H1 (cell line): Measurements from ENCODE around the gene PTCHD1. TPM values are rescaled to one million over a fixed set of nuclear protein-coding genes. Genes with fewer than 3 reads are reported as not detected.
A peak's percentile ranks its signal among the peaks of the same experiment; 100 is the strongest.

Source experiments
- CTCF ChIA-PET: fragments of 300-600 bp; sonication (Branson Sonifier 250); formaldehyde crosslinking; loops from one replicate; lab custom pipeline; 2021; ENCODE audit not compliant: partially characterized antibody; lab: Charles Lee
- POLR2A ChIA-PET: fragments of 300-600 bp; sonication (Branson Sonifier 250); formaldehyde crosslinking; loops from one replicate; lab custom pipeline; 2021; ENCODE audit warnings: inconsistent platforms; ENCODE audit not compliant: partially characterized antibody; lab: Charles Lee
- DNase-seq, 2 experiments: peaks; one replicate each; pipeline versions ENCODE4 v3.0.0 to v3.0.0-alpha.2; 2010 to 2022; ENCODE audit warnings: low spot score in 2 of 2, low read depth in 1 of 2, mixed read lengths in 1 of 2
- FAIRE-seq: peaks from 2 replicates; lab custom pipeline; 2011; peaks lifted over from hg19 to GRCh38; lab: Jason Lieb, UNC
- H2AFZ ChIP-seq: 2 replicates; pipeline ENCODE4 v1.8.1; 2012; ENCODE audit warnings: low read length, inconsistent platforms
- H2AK5ac ChIP-seq: 2 replicates; pipeline ENCODE4 v1.6.1; 2013; ENCODE audit warnings: low read depth, low read length
- H2BK120ac ChIP-seq: replicated peaks from 2 replicates; pipeline ENCODE3; 2013; ENCODE audit warnings: low read depth, low read length, inconsistent platforms
- H2BK12ac ChIP-seq: 2 replicates; pipeline ENCODE4 v1.6.1; 2013; ENCODE audit warnings: low read depth, low read length
- H2BK15ac ChIP-seq: 2 replicates; pipeline ENCODE4 v1.6.1; 2013; ENCODE audit warnings: low read length
- H2BK20ac ChIP-seq: 2 replicates; pipeline ENCODE4 v1.6.1; 2013; ENCODE audit warnings: low read length
- H2BK5ac ChIP-seq: 2 replicates; pipeline ENCODE4 v1.6.1; 2013; ENCODE audit warnings: low read depth, low read length
- H3K14ac ChIP-seq: 2 replicates; pipeline ENCODE4 v1.6.1; 2013; ENCODE audit warnings: inconsistent platforms; ENCODE audit not compliant: insufficient read length
- H3K18ac ChIP-seq: 2 replicates; pipeline ENCODE4 v1.6.1; 2013; ENCODE audit warnings: low read length; ENCODE audit errors: extremely low read depth
- H3K23ac ChIP-seq: 2 replicates; pipeline ENCODE4 v1.6.1; 2013; ENCODE audit warnings: inconsistent platforms; ENCODE audit not compliant: insufficient read length
- H3K23me2 ChIP-seq: 2 replicates; pipeline ENCODE4 v1.6.1; 2013; ENCODE audit warnings: low read depth, low read length
- H3K27ac ChIP-seq: 2 replicates; pipeline ENCODE4 v1.6.1; 2011; ENCODE audit warnings: low read depth, low read length, inconsistent platforms
- H3K27me3 ChIP-seq, 4 experiments: replicated peaks in 1 of 4; 1 replicate in 1 of 4; 2 replicates in 3 of 4; pipeline versions ENCODE4 v1.6.1 to v1.8.1; 2011 to 2013; ENCODE audit warnings: low read length in 3 of 4, mild to moderate bottlenecking in 3 of 4, inconsistent platforms in 2 of 4, mixed read lengths in 2 of 4, moderate library complexity in 1 of 4; ENCODE audit not compliant: control insufficient read depth in 3 of 4, insufficient read depth in 3 of 4; ENCODE audit errors: extremely low read depth in 1 of 4
- H3K36me3 ChIP-seq, 4 experiments: 2 replicates each; pipeline versions ENCODE4 v1.6.1 to v1.8.1; 2011 to 2013; ENCODE audit warnings: mild to moderate bottlenecking in 4 of 4, low read length in 3 of 4, moderate library complexity in 2 of 4, control low read depth in 1 of 4, inconsistent platforms in 1 of 4; ENCODE audit not compliant: insufficient read depth in 4 of 4, control insufficient read depth in 2 of 4
- H3K4ac ChIP-seq: replicated peaks from 2 replicates; pipeline ENCODE3; 2013; ENCODE audit warnings: low read length, low read depth, mixed read lengths, inconsistent platforms; ENCODE audit not compliant: insufficient read length
- H3K4me1 ChIP-seq, 4 experiments: replicated peaks in 1 of 4; 1 replicate in 1 of 4; 2 replicates in 3 of 4; pipeline versions ENCODE4 v1.6.1 to v1.8.1; 2011 to 2013; ENCODE audit warnings: low read length in 3 of 4, inconsistent platforms in 2 of 4, mixed read lengths in 1 of 4; ENCODE audit not compliant: insufficient read depth in 4 of 4, control insufficient read depth in 3 of 4
- H3K4me2 ChIP-seq, 2 experiments: 2 replicates each; pipeline versions ENCODE4 v1.6.1 to v1.8.1; 2011 to 2013; ENCODE audit warnings: low read depth in 2 of 2, low read length in 2 of 2, control low read depth in 1 of 2, inconsistent platforms in 1 of 2, mild to moderate bottlenecking in 1 of 2; ENCODE audit not compliant: insufficient read depth in 1 of 2
- H3K4me3 ChIP-seq, 4 experiments: fragments of 200-600, 300-600 bp in 1 of 4; sonication (generic), shearing (Covaris generic), sonication (Bioruptor Twin) in 1 of 4; 2 replicates each; pipeline versions ENCODE4 v1.5.1 to v1.8.1; 2011 to 2016; ENCODE audit warnings: low read length in 4 of 4, low read depth in 3 of 4, control low read depth in 2 of 4, inconsistent platforms in 2 of 4, mild to moderate bottlenecking in 2 of 4, mixed read lengths in 1 of 4, moderate library complexity in 1 of 4; ENCODE audit not compliant: insufficient read depth in 2 of 4; ENCODE audit errors: extremely low read depth in 1 of 4
- H3K56ac ChIP-seq: replicated peaks from 2 replicates; pipeline ENCODE3; 2013; ENCODE audit warnings: low read depth, mild to moderate bottlenecking, mixed read lengths, low read length, inconsistent platforms; ENCODE audit not compliant: insufficient read length
- H3K79me1 ChIP-seq: 2 replicates; pipeline ENCODE4 v1.6.1; 2013; ENCODE audit warnings: low read depth, low read length, control low read depth
- H3K79me2 ChIP-seq, 2 experiments: 2 replicates each; pipeline versions ENCODE4 v1.6.1 to v1.8.1; 2012 to 2013; ENCODE audit warnings: low read length in 2 of 2, mild to moderate bottlenecking in 2 of 2, inconsistent platforms in 1 of 2; ENCODE audit not compliant: insufficient read depth in 2 of 2, control insufficient read depth in 1 of 2
- H3K9ac ChIP-seq, 4 experiments: replicated peaks in 1 of 4; 1 replicate in 1 of 4; 2 replicates in 3 of 4; pipeline versions ENCODE4 v1.6.1 to v1.8.1; 2011 to 2013; ENCODE audit warnings: low read depth in 3 of 4, low read length in 3 of 4, control low read depth in 2 of 4, mild to moderate bottlenecking in 2 of 4, moderate library complexity in 2 of 4, inconsistent platforms in 1 of 4; ENCODE audit errors: extremely low read depth in 1 of 4
- H3K9me3 ChIP-seq, 2 experiments: 2 replicates each; pipeline versions ENCODE4 v1.6.1 to v1.8.1; 2012 to 2013; ENCODE audit warnings: mild to moderate bottlenecking in 2 of 2, moderate library complexity in 2 of 2, control low read depth in 1 of 2, inconsistent platforms in 1 of 2, low read depth in 1 of 2, low read length in 1 of 2, mixed read lengths in 1 of 2; ENCODE audit not compliant: insufficient read depth in 2 of 2
- H4K20me1 ChIP-seq, 2 experiments: replicated peaks in 1 of 2; 2 replicates each; pipeline versions ENCODE3 to v1.8.1; 2011 to 2013; ENCODE audit warnings: inconsistent platforms in 2 of 2, low read length in 2 of 2, mild to moderate bottlenecking in 1 of 2; ENCODE audit not compliant: insufficient read depth in 2 of 2, control insufficient read depth in 1 of 2
- H4K5ac ChIP-seq: 2 replicates; pipeline ENCODE4 v1.6.1; 2013; ENCODE audit warnings: low read length, low read depth, mixed read lengths, inconsistent platforms; ENCODE audit not compliant: insufficient read length
- H4K8ac ChIP-seq: 2 replicates; pipeline ENCODE4 v1.8.0; 2013; ENCODE audit warnings: mild to moderate bottlenecking, moderate library complexity, low read length, inconsistent platforms; ENCODE audit not compliant: insufficient read depth; ENCODE audit errors: extremely low read depth
- H4K91ac ChIP-seq: replicated peaks from 2 replicates; pipeline ENCODE3; 2013; ENCODE audit warnings: low read length, mixed read lengths, inconsistent platforms; ENCODE audit not compliant: insufficient read length
- BACH1 ChIP-seq: IDR thresholded peaks from 2 replicates; pipeline ENCODE4 v1.6.1; 2012; ENCODE audit warnings: low read length, improper control_type of control experiment
- BRCA1 ChIP-seq: IDR thresholded peaks from 2 replicates; pipeline ENCODE4 v1.6.1; 2012; ENCODE audit warnings: low read depth, low read length, improper control_type of control experiment
- CEBPB ChIP-seq: IDR thresholded peaks from 2 replicates; pipeline ENCODE4 v1.6.1; 2012; ENCODE audit warnings: low read depth, low read length
- CHD1 ChIP-seq: IDR thresholded peaks from 2 replicates; pipeline ENCODE4 v1.6.1; 2012; ENCODE audit warnings: low read depth, low read length, improper control_type of control experiment
- CREB1 ChIP-seq: IDR thresholded peaks from 2 replicates; pipeline ENCODE4 v1.6.1; 2012; ENCODE audit warnings: inconsistent platforms
- JUND ChIP-seq: IDR thresholded peaks from 2 replicates; pipeline ENCODE4 v1.6.1; 2011; ENCODE audit warnings: mild to moderate bottlenecking, improper control_type of control experiment, low read length
- RBBP5 ChIP-seq: IDR thresholded peaks from 2 replicates; pipeline ENCODE4 v1.7.1; 2012; ENCODE audit warnings: low read depth, mild to moderate bottlenecking, inconsistent platforms, low read length, moderate library complexity, borderline replicate concordance
- RXRA ChIP-seq: IDR thresholded peaks from 2 replicates; pipeline ENCODE4 v1.6.1; 2011; ENCODE audit warnings: low read depth, mild to moderate bottlenecking, low read length, moderate library complexity; ENCODE audit not compliant: insufficient read depth
- WGBS, 2 experiments: shearing (Covaris generic) in 1 of 2; methylation state at CpG; one replicate each; pipeline versions ENCODE4 v1.1.6 to v1.1.7; 2013 to 2015; ENCODE audit warnings: low lambda C conversion rate in 2 of 2, mixed read lengths in 2 of 2, inconsistent platforms in 1 of 2, low coverage in 1 of 2, missing lambda C conversion rate in 1 of 2; ENCODE audit not compliant: insufficient replicate concordance in 2 of 2, insufficient coverage in 1 of 2, insufficient read length in 1 of 2; ENCODE audit errors: extremely low coverage in 1 of 2, missing lambda C conversion rate in 1 of 2; 5-methylcytosine and 5-hydroxymethylcytosine counted together
- polyA plus RNA-seq, 7 experiments: library from polyadenylated mRNA; depleted of rRNA in 3 of 7; stranded (reverse) in 5 of 7; unstranded in 2 of 7; fragments of >200 nt in 5 of 7; fragments of 200-250 nt in 2 of 7; gene quantifications; 1 replicate in 5 of 7; 2 replicates in 1 of 7; 4 replicates in 1 of 7; pipeline versions ENCODE4 v1.2.1 to v1.2.3, GENCODE V29; 2011 to 2013; ENCODE audit warnings: missing spikeins in 2 of 7, mixed read lengths in 2 of 7
- total RNA-seq: library from RNA; stranded (reverse); fragmentation: NEBNext Ultra II Directional; extraction: Animal tissue kit (Norgen Biotek cat#: 25700); gene quantifications from 2 replicates; pipeline ENCODE4 v1.2.1, GENCODE V29; 2021
- TF ChIP-seq, protein P1 (sequence below), 3 experiments: IDR thresholded peaks; 1 replicate in 2 of 3; 2 replicates in 1 of 3; pipeline versions ENCODE4 v1.5.1 to v1.6.1; 2011; ENCODE audit warnings: low read length in 3 of 3, mild to moderate bottlenecking in 3 of 3, inconsistent platforms in 2 of 3, low read depth in 1 of 3, moderate library complexity in 1 of 3; ENCODE audit not compliant: insufficient read depth in 1 of 3; ENCODE audit errors: control extremely low read depth in 1 of 3
- TF ChIP-seq, protein P2 (sequence below): IDR thresholded peaks from 2 replicates; pipeline ENCODE4 v1.6.1; 2012; ENCODE audit warnings: inconsistent platforms

Gene PTCHD1
- total and polyA plus RNA-seq, 2 of the 8 experiments (the other 6 are each of a cell fraction or from before 2014, with no cell fraction given), result 0.53 to 2.4 TPM

- CTCF ChIA-PET, result no interaction called here
- H3K4me2 ChIP-seq, result no peak overlapping the region
These were observed 6.8 kb downstream of the PTCHD1 start for GRCh38 chrX:23341452-23341851.

More at GRCh38 chrX:23341452-23341851, 6.8 kb downstream of the PTCHD1 start:
- H3K4me1 ChIP-seq, result peaks cover 0 to 8% (median 2%) of the 10 kb centered on the region in 4 experiments; a peak in 3 of 7 replicates
- H2AK5ac ChIP-seq, result no peak overlapping the region
- no peak overlapping the region for H2AFZ ChIP-seq
- H3K79me1 ChIP-seq, result no peaks in the 10 kb centered on the region
- H3K79me2 ChIP-seq, result no peaks in the 10 kb centered on the region
- H4K5ac ChIP-seq, result no peak overlapping the region
- no peaks in the 10 kb centered on the region; a peak in 1 of 7 replicates for H3K27me3 ChIP-seq
- H4K91ac ChIP-seq, result no peak overlapping the region
- no peak overlapping the region for H3K18ac ChIP-seq
- H2BK12ac ChIP-seq, result no peak overlapping the region
- no peak overlapping the region for H3K14ac ChIP-seq
- POLR2A ChIA-PET, result interaction anchor here (0.6 kb wide), 1 partner anchor 200 kb away, joined by 3 read pairs; no protein-coding TSS in a partner anchor
- peaks cover 0 to 2% of the 10 kb centered on the region in 2 experiments for H4K20me1 ChIP-seq
- no peak overlapping the region for H3K4ac ChIP-seq
- H3K56ac ChIP-seq, result no peak overlapping the region
- no peaks in the 10 kb centered on the region; a peak in 1 of 8 replicates for H3K36me3 ChIP-seq
- 61% methylated on average over 4 of the region's 6 CpGs; no CpG with 5 or more reads in 1 of the 2 experiments for WGBS, 2 experiments
- H3K4me3 ChIP-seq, result no peak overlapping the region
- no peaks in the 10 kb centered on the region for H3K9me3 ChIP-seq
- no peak overlapping the region for H2BK20ac ChIP-seq
- H3K23ac ChIP-seq, result no peak overlapping the region
- FAIRE-seq, result peak; percentile 81
- H3K9ac ChIP-seq, result no peak overlapping the region
- no peak overlapping the region for H4K8ac ChIP-seq
- TF ChIP-seq CREB1, result no peak
- no peak for TF ChIP-seq BACH1
- TF ChIP-seq, protein P1, sequence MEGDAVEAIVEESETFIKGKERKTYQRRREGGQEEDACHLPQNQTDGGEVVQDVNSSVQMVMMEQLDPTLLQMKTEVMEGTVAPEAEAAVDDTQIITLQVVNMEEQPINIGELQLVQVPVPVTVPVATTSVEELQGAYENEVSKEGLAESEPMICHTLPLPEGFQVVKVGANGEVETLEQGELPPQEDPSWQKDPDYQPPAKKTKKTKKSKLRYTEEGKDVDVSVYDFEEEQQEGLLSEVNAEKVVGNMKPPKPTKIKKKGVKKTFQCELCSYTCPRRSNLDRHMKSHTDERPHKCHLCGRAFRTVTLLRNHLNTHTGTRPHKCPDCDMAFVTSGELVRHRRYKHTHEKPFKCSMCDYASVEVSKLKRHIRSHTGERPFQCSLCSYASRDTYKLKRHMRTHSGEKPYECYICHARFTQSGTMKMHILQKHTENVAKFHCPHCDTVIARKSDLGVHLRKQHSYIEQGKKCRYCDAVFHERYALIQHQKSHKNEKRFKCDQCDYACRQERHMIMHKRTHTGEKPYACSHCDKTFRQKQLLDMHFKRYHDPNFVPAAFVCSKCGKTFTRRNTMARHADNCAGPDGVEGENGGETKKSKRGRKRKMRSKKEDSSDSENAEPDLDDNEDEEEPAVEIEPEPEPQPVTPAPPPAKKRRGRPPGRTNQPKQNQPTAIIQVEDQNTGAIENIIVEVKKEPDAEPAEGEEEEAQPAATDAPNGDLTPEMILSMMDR (IDR thresholded peaks at IDR 0.05; ENCODE audit: control extremely low read depth in 1 of 3, insufficient read depth in 1 of 3, low read depth in 1 of 3, low read length in 3 of 3), result no peak
- TF ChIP-seq, protein P2, sequence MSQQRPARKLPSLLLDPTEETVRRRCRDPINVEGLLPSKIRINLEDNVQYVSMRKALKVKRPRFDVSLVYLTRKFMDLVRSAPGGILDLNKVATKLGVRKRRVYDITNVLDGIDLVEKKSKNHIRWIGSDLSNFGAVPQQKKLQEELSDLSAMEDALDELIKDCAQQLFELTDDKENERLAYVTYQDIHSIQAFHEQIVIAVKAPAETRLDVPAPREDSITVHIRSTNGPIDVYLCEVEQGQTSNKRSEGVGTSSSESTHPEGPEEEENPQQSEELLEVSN, result no peak
- no peak for TF ChIP-seq CHD1
- no peak for TF ChIP-seq RXRA
- no peak for TF ChIP-seq JUND
- no peak for TF ChIP-seq CEBPB
- no peak for TF ChIP-seq BRCA1
- TF ChIP-seq RBBP5, result no peak
- no peak overlapping the region for H2BK5ac ChIP-seq
- H3K23me2 ChIP-seq, result no peaks in the 10 kb centered on the region
- no peak overlapping the region for H2BK15ac ChIP-seq
- H2BK120ac ChIP-seq, result no peak overlapping the region
- no peak for DNase-seq
- H3K27ac ChIP-seq, result no peak overlapping the region
